Esophagus muscularis mucosa (tissue), 4 donors: ENCODE data around the gene KRT86. TPM values are rescaled to one million over a fixed set of nuclear protein-coding genes. Genes with fewer than 3 reads are reported as not detected.
"Not testable (repeated sequence)": the region's sequence is repeated elsewhere in the genome, so short reads cannot be mapped to it uniquely, and the experiment has no call there.

Source experiments
- DNase-seq: peaks from one replicate; pipeline ENCODE4 v3.0.0-alpha.2; 2017; ENCODE audit errors: extremely low spot score
- H3K27ac ChIP-seq, 4 donors: fragments of 200-600 bp; sonication (generic); replicated peaks in 1 of 4; 1 replicate in 3 of 4; 2 replicates in 1 of 4; pipeline ENCODE4 v1.5.1; 2016 to 2019; ENCODE audit warnings: mild to moderate bottlenecking in 1 of 4
- H3K27me3 ChIP-seq, 4 donors: fragments of 200-600 bp; sonication (generic); one replicate each; pipeline versions ENCODE4 v1.5.1 to v1.6.0; 2016 to 2019
- H3K36me3 ChIP-seq, 4 donors: fragments of 200-600 bp; sonication (generic); one replicate each; pipeline ENCODE4 v1.5.1; 2016 to 2019
- H3K4me1 ChIP-seq, 4 donors: fragments of 200-600 bp; sonication (generic); one replicate each; pipeline ENCODE4 v1.5.1; 2016 to 2019
- H3K4me3 ChIP-seq, 4 donors: fragments of 200-600 bp; sonication (generic); 1 replicate in 2 of 4; 2 replicates in 2 of 4; pipeline ENCODE4 v1.5.1; 2016 to 2019; ENCODE audit warnings: mild to moderate bottlenecking in 4 of 4, moderate library complexity in 1 of 4
- H3K9me3 ChIP-seq, 4 donors: fragments of 200-600 bp; sonication (generic); 1 replicate in 3 of 4; 2 replicates in 1 of 4; pipeline ENCODE4 v1.5.1; 2016 to 2019
- CTCF ChIP-seq, 3 experiments: fragments of 200-600 bp in 2 of 3; fragments of 450-650 bp in 1 of 3; sonication (generic) in 2 of 3; IDR thresholded peaks; one replicate each; pipeline ENCODE4 v1.5.1; 2017 to 2019; ENCODE audit warnings: antibody characterized with exemption in 3 of 3, mild to moderate bottlenecking in 2 of 3, moderate library complexity in 1 of 3
- EP300 ChIP-seq: sonication (generic); formaldehyde crosslinking; IDR thresholded peaks from one replicate; pipeline ENCODE4 v1.6.1; 2017; ENCODE audit warnings: antibody characterized with exemption
- POLR2A ChIP-seq: fragments of 450-650 bp; IDR thresholded peaks from one replicate; pipeline ENCODE4 v1.6.1; 2017; ENCODE audit warnings: antibody characterized with exemption, moderate library complexity, mild to moderate bottlenecking, low read depth
- POLR2AphosphoS5 ChIP-seq, 2 donors: sonication (generic); formaldehyde crosslinking; IDR thresholded peaks; one replicate each; pipeline ENCODE4 v1.6.1; 2017; ENCODE audit warnings: antibody characterized with exemption in 2 of 2
- WGBS: methylation state at CpG from one replicate; pipeline ENCODE4 v1.1.5; 2018; 5-methylcytosine and 5-hydroxymethylcytosine counted together
- intact Hi-C: fragments of 100-400 bp; cut with DNase I; formaldehyde crosslinking; loops from one replicate; pipeline ENCODE4 v1.15.1; 2023
- total RNA-seq, 4 donors: library from RNA; depleted of rRNA; stranded (reverse); fragments of >200 nt; gene quantifications; one replicate each; pipeline versions ENCODE4 v1.1.0 to v1.2.1, GENCODE V29; 2016

KRT86 gene
- total RNA-seq, 4 donors from 2014 or later = 0.29 to 0.33 TPM; not detected in 2

DNA sequence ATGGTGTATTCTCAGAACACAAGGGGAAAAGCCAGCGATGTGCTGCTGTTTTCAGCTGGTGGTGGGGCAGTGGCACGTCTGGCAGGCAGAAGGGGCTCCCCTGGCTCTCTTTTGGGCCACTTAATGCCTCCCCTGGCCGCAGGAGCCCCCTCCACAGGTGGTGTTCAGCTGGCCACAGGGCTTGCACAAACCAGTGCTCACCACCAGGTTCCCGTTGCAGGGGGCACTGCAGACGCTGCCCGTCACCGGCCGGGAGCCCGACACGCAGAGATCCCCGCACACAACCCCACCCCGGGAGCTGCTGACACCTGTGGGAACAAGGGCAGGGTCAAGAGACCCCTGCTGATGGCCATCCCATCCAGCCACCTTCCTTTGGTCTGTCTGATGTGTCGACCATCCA is 40.1 kb downstream of the KRT86 start:
- H3K4me1 ChIP-seq = peaks cover 0 to 5% (median 0%) of the 10 kb centered on the region in 4 donors
- intact Hi-C loops = no loop called here
- TF ChIP-seq CTCF (IDR thresholded peaks at IDR 0.05) (no peak), EP300 (no peak), POLR2AphosphoS5 (IDR thresholded peaks at IDR 0.05) (no peak), POLR2A (no peak)
- WGBS = 87% methylated on average over 3 of the region's 13 CpGs
- no peak overlapping the region for H3K27ac ChIP-seq
- no peaks in the 10 kb centered on the region for H3K9me3 ChIP-seq
- peaks cover 0 to 12% (median 0%) of the 10 kb centered on the region in 4 donors for H3K27me3 ChIP-seq
- DNase-seq = no peak
- no peak overlapping the region for H3K4me3 ChIP-seq
- no peaks in the 10 kb centered on the region for H3K36me3 ChIP-seq

DNA sequence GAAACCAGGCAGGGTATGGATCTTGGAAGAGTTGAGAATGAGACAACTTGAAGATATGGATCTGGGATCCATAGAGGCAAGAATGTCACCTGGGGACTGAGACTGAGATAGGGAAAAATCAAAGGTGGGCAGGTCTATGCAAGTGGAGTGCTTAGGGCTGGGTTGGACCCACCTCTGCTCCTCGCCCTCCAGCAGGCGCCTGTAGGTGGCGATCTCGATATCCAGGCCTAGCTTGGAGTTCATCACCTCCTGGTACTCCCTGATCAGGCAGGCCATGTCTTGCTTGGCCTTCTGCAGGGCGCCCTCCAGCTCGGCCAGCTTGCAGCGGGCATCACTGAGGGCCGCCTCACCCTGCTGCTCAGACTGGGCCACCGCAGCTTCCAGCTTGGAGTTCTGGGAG is 41.3 kb downstream of the KRT86 start:
- H3K9me3 ChIP-seq, H3K4me3 ChIP-seq, DNase-seq, H3K4me1 ChIP-seq, H3K36me3 ChIP-seq, intact Hi-C loops, H3K27ac ChIP-seq: not testable (repeated sequence)
- peaks cover 0 to 24% (median 0%) of the 10 kb centered on the region in 4 donors for H3K27me3 ChIP-seq
- WGBS = 77% methylated on average over 5 of the region's 9 CpGs

GRCh38 chr12:52316290-52316689 is 41.8 kb downstream of the KRT86 start:
- WGBS = 95% methylated on average over 9 of the region's 9 CpGs
- intact Hi-C loops = no loop called here
- H3K4me1 ChIP-seq = peaks cover 0 to 3% (median under 1%) of the 10 kb centered on the region in 4 donors
- no peak for TF ChIP-seq CTCF (IDR thresholded peaks at IDR 0.05)
- TF ChIP-seq POLR2AphosphoS5 (IDR thresholded peaks at IDR 0.05) = no peak
- no peak for TF ChIP-seq POLR2A
- no peak for TF ChIP-seq EP300
- no peaks in the 10 kb centered on the region for H3K9me3 ChIP-seq
- H3K36me3 ChIP-seq = no peaks in the 10 kb centered on the region
- no peak overlapping the region for H3K27ac ChIP-seq
- H3K27me3 ChIP-seq = peaks cover 0 to 29% (median 0%) of the 10 kb centered on the region in 4 donors
- H3K4me3 ChIP-seq = no peak overlapping the region
- no peak for DNase-seq

DNA sequence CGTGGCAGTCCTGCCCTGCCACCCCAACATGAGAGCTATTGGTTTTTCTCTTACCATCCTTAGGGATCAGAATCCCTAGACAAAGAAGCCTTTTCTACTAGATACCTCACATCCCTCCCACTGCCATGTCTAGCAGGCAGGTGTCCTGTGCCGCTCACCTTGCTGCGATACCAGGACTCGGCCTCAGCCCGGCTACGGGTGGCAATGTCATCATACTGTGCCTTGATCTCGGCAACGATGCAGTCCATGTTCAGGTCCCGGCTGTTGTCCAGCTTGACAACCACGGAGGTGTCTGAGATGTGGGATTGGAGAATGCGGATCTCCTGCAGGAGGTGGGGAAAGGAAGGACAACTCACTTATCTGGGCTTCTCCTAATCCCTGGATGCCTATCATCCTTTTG is 42.3 kb downstream of the KRT86 start:
- intact Hi-C loops = no loop called here
- Histone ChIP-seq H3K36me3 (no peaks in the 10 kb centered on the region), H3K4me1 (peaks cover 0 to 4% (median 0%) of the 10 kb centered on the region in 4 donors), H3K4me3 (no peak overlapping the region), H3K27me3 (peaks cover 0 to 33% (median 0%) of the 10 kb centered on the region in 4 donors), H3K27ac (no peak overlapping the region), H3K9me3 (no peaks in the 10 kb centered on the region)
- TF ChIP-seq POLR2A (no peak), CTCF (IDR thresholded peaks at IDR 0.05) (no peak), POLR2AphosphoS5 (IDR thresholded peaks at IDR 0.05) (no peak), EP300 (no peak)
- DNase-seq = no peak
- 96% methylated on average over 10 of the region's 11 CpGs for WGBS

GRCh38 chr12:52317468-52318052 is 43.1 kb downstream of the KRT86 start:
- no peaks in the 10 kb centered on the region for H3K36me3 ChIP-seq
- H3K4me1 ChIP-seq = peaks cover 0 to 4% (median 0%) of the 10 kb centered on the region in 4 donors
- no peak for DNase-seq
- intact Hi-C loops = no loop called here
- H3K9me3 ChIP-seq = no peaks in the 10 kb centered on the region
- H3K4me3 ChIP-seq = no peak overlapping the region
- TF ChIP-seq POLR2AphosphoS5 (IDR thresholded peaks at IDR 0.05) (no peak), POLR2A (no peak), CTCF (IDR thresholded peaks at IDR 0.05) (no peak), EP300 (no peak)
- 86% methylated on average over 12 of the region's 12 CpGs for WGBS
- peaks cover 0 to 37% (median 0%) of the 10 kb centered on the region in 4 donors for H3K27me3 ChIP-seq
- no peak overlapping the region for H3K27ac ChIP-seq
